ENCODE measurements around the gene NRXN3. TPM values are rescaled to one million over a fixed set of nuclear protein-coding genes. Genes with fewer than 3 reads are reported as not detected.

NRXN3 gene
- total and polyA plus RNA-seq, 2 of the 13 experiments (the other 11 are each of a cell fraction or from before 2014, with no cell fraction given), result 0.03 TPM; not detected in 1

GRCh38 chr14:78848234-78848820 lies 678.2 kb downstream of the NRXN3 start (continued):
- TF ChIP-seq ZNF687 (CRISPR knock-in tag; IDR thresholded peaks at IDR 0.05) (no peak), CBX5 (CRISPR knock-in tag; IDR thresholded peaks at IDR 0.05; ENCODE audit: borderline replicate concordance) (no peak), ZNF343 (CRISPR knock-in tag; IDR thresholded peaks at IDR 0.05) (no peak), NFAT5 (CRISPR knock-in tag; IDR thresholded peaks at IDR 0.05) (no peak), ZNF407 (CRISPR knock-in tag; IDR thresholded peaks at IDR 0.05; ENCODE audit: not compliant biosample characterization) (no peak), IRF2 (CRISPR knock-in tag; IDR thresholded peaks at IDR 0.05) (0 out of 2 replicates have a peak, but pooled peaks have one; percentile 28), PTBP1 (IDR thresholded peaks at IDR 0.05; ENCODE audit: low read depth, low read length, poor library complexity, severe bottlenecking) (no peak), ZSCAN21 (CRISPR knock-in tag; IDR thresholded peaks at IDR 0.05; ENCODE audit: borderline replicate concordance) (no peak), STAG1 (CRISPR knock-in tag; IDR thresholded peaks at IDR 0.05) (0 out of 2 replicates have a peak, but pooled peaks have one; percentile 8)

Measured in HepG2 (cell line).